ENCODE data around the gene HINT3.
A peak's percentile ranks its signal among the peaks of the same experiment; 100 is the strongest.
"Not testable (repeated sequence)": the region's sequence is repeated elsewhere in the genome, so short reads cannot be mapped to it uniquely, and the experiment has no call there.

HINT3 gene
- total RNA-seq, result 12.1 to 36.3 (median 27.4) reads per million in 9 experiments

DNA sequence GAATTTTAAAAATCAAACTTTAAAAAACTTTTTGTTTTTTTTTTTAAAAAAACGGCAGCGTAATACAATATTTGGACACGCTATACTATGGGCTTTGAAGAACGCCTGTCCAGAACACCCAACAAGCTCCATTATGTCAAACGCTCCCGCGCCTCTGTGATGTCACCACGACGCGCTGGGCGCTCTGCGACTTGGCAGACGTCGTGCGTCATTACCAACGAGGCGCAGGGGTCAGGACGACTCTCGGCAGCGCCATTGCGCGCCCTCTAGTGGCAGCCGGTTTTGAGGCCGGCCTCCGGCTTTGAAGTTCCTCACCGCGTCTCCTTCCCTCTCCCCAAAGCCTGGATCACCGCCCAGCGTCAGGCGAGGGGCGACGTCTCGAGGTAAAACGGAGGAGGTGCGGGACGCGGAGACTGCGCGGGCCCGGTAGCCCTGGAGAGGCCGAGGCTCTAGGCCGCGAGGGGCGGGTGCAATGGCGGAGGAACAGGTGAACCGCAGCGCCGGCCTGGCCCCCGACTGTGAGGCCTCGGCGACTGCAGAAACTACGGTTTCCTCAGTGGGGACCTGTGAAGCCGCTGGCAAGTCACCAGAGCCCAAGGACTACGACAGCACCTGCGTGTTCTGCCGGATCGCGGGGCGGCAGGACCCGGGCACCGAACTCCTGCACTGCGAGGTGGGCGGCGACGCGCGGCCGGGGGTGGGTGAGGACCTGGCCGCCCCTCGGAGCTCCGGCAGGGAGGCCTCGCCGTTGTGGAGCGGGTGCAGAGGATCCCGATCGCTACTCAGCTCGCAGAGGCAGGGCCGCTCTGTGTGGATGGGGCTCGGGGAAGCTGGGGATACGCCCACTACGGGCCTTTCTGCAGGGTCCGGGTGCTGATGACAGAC, at the start of gene HINT3:
Gene HINT3 (plus strand): TSS at position 265 of the 885 bp plus-strand sequence. CDS start 208 bp downstream, at position 473.
- H3K27ac Mint-ChIP-seq, result no peak within 1 kb of the TSS
- H3K9me3 Mint-ChIP-seq, result no peaks in the 10 kb centered on the region
- peaks cover 8% of the 10 kb centered on the region for H3K36me3 Mint-ChIP-seq (ENCODE audit: insufficient read depth)
- ATAC-seq (replicated peaks) (peak; percentile 87), DNase-seq (peak; percentile 97)
- peaks cover 0 to 9% of the 10 kb centered on the region in 2 donors for H3K27me3 Mint-ChIP-seq
- H3K4me1 Mint-ChIP-seq (ENCODE audit: low read depth in 2 of 2), result peaks cover 0 to 9% of the 10 kb centered on the region in 2 donors
- H3K4me3 Mint-ChIP-seq, result no peak within 1 kb of the TSS

DNA sequence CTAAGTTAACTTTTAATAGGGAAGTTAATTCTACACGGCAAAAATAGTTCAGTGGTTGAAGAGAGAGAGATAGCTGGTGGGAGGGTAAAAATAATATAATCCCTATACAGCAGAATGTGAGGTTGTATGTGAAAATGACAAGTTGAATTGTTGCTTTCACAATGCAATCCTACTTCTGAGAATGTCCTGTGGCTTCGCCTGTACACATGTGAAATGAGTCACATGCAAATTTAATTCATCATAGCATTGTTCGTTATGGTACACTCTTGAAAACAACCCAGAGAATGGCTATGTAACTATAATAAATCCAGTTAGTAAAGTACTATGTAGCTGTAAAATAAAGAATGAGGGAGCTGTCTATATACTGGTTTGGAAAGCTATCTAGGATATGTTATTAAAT, 46.0 kb upstream of the HINT3 start:
- Mint-ChIP-seq H3K4me3 (no peak overlapping the region), H3K36me3 (ENCODE audit: insufficient read depth) (peaks cover 9% of the 10 kb centered on the region), H3K4me1 (ENCODE audit: low read depth in 2 of 2) (no peaks in the 10 kb centered on the region), H3K27ac (no peak overlapping the region), H3K9me3 (no peaks in the 10 kb centered on the region), H3K27me3 (no peaks in the 10 kb centered on the region)
- ATAC-seq (replicated peaks), result no peak
- DNase-seq, result no peak

DNA sequence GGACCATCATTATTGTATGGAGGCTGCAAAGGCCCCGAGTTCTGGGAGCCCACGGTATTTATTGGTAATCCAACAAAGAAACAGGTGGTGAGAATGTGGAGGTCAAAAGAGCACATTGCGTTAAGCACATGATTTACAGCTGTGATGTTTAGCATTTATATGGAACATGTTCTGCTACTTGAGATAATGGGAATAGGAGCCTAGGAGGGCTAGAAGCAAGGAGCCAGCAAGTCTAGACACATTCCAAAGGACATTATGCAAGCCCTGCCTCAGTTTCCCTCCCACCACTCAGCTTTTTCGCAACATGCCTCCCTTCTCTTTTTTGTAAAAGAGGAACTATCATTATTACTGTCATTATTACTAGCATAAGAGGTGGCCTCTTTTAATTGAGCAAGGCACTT, 45.5 kb upstream of the HINT3 start:
- H3K36me3 Mint-ChIP-seq (ENCODE audit: insufficient read depth), result peaks cover 14% of the 10 kb centered on the region
- not testable (repeated sequence) for H3K27ac Mint-ChIP-seq; ATAC-seq (replicated peaks); H3K4me3 Mint-ChIP-seq; DNase-seq; H3K4me1 Mint-ChIP-seq (ENCODE audit: low read depth in 2 of 2); H3K27me3 Mint-ChIP-seq; H3K9me3 Mint-ChIP-seq

DNA sequence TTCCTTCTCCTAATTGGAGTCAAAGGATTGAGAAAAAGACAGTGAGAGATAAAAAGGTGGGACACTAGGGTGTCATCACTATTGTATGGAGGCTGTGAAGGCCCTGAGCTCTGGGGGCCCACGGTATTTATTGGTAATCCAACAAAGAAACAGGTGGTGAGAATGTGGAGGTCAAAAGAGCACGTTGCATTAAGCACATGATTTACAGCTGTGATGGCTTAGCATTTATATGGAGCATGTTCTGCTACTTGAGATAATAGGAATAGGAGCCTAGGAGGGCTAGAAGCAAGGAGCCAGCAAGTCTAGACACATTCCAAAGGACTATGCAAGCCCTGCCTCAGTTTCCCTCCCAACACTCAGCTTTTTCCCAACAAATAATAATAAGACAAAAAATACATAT, 44.1 kb upstream of the HINT3 start:
- H3K27me3 Mint-ChIP-seq; DNase-seq; ATAC-seq (replicated peaks); H3K4me3 Mint-ChIP-seq; H3K9me3 Mint-ChIP-seq; H3K4me1 Mint-ChIP-seq (ENCODE audit: low read depth in 2 of 2): not testable (repeated sequence)
- Mint-ChIP-seq H3K36me3 (ENCODE audit: insufficient read depth) (peaks cover 21% of the 10 kb centered on the region), H3K27ac (peak overlapping the region in 1 of 2 donors; percentile 11)

DNA sequence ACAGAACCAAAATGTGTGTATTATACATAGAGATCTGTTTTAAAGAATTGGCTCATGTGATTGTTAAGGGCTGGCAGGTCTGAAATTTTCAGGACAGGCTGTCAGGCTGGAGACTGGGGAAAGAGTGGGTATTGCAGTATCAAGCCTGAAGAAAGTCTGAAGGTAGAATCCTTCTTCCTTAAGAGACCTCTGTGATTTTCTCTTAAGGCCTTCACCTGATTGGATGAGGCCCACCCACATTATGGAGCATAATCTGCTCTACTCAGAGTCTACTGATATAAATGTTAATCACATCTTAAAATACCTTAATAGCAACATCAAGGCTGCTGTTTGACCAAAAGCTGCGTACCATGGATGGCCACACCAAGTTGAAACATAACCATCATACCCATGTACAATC, 43.4 kb upstream of the HINT3 start:
- Mint-ChIP-seq H3K9me3 (no peaks in the 10 kb centered on the region), H3K36me3 (ENCODE audit: insufficient read depth) (peaks cover 21% of the 10 kb centered on the region), H3K4me1 (ENCODE audit: low read depth in 2 of 2) (peaks cover 5 to 9% of the 10 kb centered on the region in 2 donors), H3K4me3 (no peak overlapping the region), H3K27me3 (no peaks in the 10 kb centered on the region), H3K27ac (no peak overlapping the region)
- no peak for ATAC-seq (replicated peaks)
- no peak for DNase-seq

DNA sequence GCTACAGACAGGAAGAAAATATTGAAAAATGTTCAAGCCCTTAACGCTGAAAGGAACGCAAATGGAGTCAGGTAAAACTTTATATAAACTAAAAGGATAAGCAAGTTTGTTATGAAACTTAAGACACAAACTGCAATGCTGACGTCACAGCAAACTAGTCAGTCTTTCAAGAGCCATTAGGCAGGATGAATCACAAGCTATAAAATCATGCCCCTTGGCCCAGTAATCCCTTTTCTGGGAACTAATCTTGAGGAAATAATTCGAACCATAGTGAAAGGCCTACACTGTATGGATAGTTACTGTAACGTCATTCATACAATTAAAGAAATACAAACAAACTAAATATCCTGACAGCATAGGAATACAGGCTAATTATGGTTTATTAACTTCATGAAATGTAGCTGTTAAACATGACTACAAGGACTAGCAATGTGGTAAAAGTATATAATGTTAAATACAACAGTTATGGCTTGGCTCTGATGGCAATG, 42.7 kb upstream of the HINT3 start:
- Mint-ChIP-seq H3K36me3 (ENCODE audit: insufficient read depth) (peaks cover 21% of the 10 kb centered on the region), H3K9me3 (no peaks in the 10 kb centered on the region), H3K4me1 (ENCODE audit: low read depth in 2 of 2) (peaks cover 12 to 16% of the 10 kb centered on the region in 2 donors), H3K27me3 (no peaks in the 10 kb centered on the region), H3K4me3 (no peak overlapping the region), H3K27ac (no peak overlapping the region)
- no peak for DNase-seq
- no peak for ATAC-seq (replicated peaks)

DNA sequence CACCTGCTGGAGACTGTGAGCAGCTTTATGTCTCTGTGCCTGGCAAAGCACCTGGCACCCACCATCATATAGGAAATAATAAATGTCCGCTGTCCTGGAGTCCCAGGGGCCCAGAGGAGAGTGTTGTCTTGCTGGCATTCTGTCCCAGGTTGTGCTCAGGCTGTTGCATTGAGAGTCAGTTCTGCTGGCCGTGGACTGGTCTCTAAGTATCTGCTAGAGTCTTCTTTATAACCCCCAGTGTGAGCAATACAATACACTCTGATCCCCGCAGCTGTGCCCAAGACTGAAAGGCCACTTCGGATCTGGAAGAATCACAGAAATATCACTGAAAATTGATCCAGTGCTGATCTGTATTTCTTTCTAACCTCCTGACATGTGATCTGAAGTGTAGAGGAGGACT, 38.3 kb upstream of the HINT3 start:
- Mint-ChIP-seq H3K36me3 (ENCODE audit: insufficient read depth) (peaks cover 46% of the 10 kb centered on the region), H3K27ac (peak overlapping the region; percentile 64 to 88), H3K9me3 (no peaks in the 10 kb centered on the region), H3K4me1 (ENCODE audit: low read depth in 2 of 2) (peaks cover 16 to 23% of the 10 kb centered on the region in 2 donors), H3K4me3 (no peak overlapping the region), H3K27me3 (no peaks in the 10 kb centered on the region)
- DNase-seq (no peak), ATAC-seq (replicated peaks) (no peak)

DNA sequence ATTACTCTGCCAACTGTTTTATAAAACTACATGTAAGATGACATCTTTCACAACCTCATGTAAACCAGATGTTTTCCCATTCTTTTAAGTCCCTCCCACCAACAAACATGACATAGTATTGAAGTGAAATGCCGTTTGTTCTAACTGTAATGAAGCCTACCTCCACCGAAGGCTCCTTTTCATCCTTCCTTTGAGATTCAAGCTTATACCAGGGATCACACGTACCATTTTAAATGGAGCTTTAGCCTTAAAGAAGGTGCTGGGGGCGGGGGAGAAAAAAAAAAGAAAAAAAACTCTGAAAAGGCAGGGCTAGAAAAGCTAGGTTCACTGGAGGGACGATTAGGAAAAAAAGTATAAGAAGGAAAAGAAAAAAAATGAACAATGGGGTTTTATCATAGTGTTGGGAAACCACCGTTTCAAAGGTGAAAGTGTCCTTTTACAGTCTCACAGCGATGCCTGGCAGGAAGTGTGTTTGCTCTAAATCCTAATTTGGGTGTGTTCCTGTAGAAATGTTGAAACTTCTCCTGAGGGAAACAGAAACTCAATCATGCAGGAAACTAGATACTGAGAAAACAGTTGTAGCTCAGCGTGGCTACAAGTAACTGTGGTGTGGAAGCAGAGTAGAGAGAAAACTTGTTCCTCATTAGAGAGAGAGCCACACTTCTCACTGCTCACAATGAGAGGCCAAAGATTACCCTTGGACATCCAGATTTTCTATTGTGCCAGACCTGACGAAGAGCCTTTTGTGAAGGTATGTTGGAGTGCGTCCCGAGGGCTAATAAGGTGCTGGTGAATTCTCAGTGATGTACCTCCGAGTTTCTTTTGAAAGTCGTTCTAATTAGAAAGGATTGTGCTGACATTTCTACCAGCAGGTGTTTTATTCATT, 37.6 kb upstream of the HINT3 start:
- Mint-ChIP-seq H3K27ac (peak overlapping the region; percentile 64 to 88), H3K9me3 (no peaks in the 10 kb centered on the region), H3K4me1 (ENCODE audit: low read depth in 2 of 2) (peaks cover 16 to 23% of the 10 kb centered on the region in 2 donors), H3K4me3 (peak overlapping the region; percentile 40 to 52), H3K27me3 (no peaks in the 10 kb centered on the region), H3K36me3 (ENCODE audit: insufficient read depth) (peaks cover 53% of the 10 kb centered on the region)
- peak; percentile 97 for ATAC-seq (replicated peaks)
- peak; percentile 18 to 26 (median 20) for DNase-seq

DNA sequence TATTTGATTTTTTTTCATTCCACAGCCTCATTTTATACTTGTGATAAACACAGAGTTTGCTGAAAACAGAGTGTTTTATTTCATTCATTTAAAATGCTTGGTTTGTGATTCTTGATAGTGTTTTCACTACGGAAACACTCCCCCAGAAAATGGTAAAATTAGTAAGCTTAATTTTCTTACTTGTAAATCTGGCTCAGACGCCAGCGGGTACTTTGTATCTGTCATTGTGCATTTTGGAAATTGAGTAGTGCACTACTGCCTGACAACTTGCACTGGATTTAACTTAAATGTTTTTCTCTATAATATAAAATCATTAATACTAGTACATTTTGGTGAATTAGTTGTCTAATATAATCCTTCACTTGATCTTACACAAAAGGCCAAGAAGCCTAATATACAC, 37.0 kb upstream of the HINT3 start:
- H3K36me3 Mint-ChIP-seq (ENCODE audit: insufficient read depth), result peaks cover 54% of the 10 kb centered on the region
- no peak for ATAC-seq (replicated peaks)

DNA sequence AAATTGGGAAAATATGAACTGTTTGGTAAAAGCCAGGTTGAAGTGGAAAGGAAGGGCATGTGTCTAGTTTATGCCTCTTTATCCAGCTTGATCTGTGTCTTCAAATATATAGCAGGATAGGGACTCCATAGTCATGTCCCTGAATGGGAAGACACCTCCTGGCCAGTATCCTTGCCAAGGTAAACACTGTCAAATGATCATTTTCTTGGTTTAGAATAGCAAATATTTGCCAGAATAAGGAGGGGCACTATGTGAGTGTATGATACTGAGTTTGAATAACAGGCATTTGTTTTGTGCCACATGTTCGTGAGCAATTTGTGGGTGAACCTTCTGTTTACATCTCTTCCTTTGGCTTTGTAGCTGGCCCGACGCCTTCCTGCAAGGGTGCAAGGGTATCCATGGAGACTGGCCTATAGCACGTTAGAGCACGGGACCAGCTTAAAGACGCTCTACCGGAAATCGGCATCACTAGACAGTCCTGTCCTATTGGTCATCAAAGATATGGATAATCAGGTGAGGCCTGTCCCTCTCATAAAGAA, 34.2 kb upstream of the HINT3 start:
- DNase-seq (no peak), ATAC-seq (replicated peaks) (no peak)
- Mint-ChIP-seq H3K9me3 (no peaks in the 10 kb centered on the region), H3K27ac (peak overlapping the region in 1 of 2 donors; percentile 38), H3K4me1 (ENCODE audit: low read depth in 2 of 2) (peaks cover 14 to 21% of the 10 kb centered on the region in 2 donors), H3K36me3 (ENCODE audit: insufficient read depth) (peaks cover 38% of the 10 kb centered on the region), H3K4me3 (no peak overlapping the region), H3K27me3 (no peaks in the 10 kb centered on the region)

More for the DNA sequence above, 37.0 kb upstream of the HINT3 start:
- Mint-ChIP-seq H3K9me3 (no peaks in the 10 kb centered on the region), H3K27ac (peak overlapping the region in 1 of 2 donors; percentile 88), H3K27me3 (no peaks in the 10 kb centered on the region), H3K4me3 (no peak overlapping the region), H3K4me1 (ENCODE audit: low read depth in 2 of 2) (peaks cover 16 to 23% of the 10 kb centered on the region in 2 donors)
- DNase-seq, result no peak

DNA sequence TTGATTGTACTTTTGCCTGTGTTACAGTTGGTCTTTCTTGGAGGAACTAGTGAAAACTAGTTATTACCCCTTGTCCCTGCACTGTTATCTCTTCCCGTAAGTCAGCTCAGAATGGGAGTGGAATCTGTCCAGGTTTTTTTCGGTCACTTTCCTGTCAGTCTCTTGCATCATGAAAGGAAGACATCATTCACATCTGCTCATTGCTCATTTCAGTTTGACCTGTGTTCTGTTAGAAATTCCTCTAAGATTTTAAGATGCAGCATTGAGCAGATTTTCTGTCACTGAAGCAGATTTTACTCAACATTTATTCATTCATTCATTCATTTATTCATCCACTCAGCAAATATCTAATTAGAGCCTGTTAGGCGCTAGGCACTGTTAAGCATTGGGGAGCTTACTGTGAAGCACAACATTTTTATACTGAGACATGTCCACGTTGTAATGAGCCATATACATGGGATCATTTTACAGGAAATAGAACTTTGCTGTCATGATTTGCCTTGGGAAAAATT, 33.1 kb upstream of the HINT3 start:
- Mint-ChIP-seq H3K4me3 (no peak overlapping the region), H3K4me1 (ENCODE audit: low read depth in 2 of 2) (peaks cover 9 to 12% of the 10 kb centered on the region in 2 donors), H3K9me3 (no peaks in the 10 kb centered on the region), H3K27ac (no peak overlapping the region), H3K36me3 (ENCODE audit: insufficient read depth) (peaks cover 48% of the 10 kb centered on the region), H3K27me3 (no peaks in the 10 kb centered on the region)
- no peak for DNase-seq
- ATAC-seq (replicated peaks), result no peak

DNA sequence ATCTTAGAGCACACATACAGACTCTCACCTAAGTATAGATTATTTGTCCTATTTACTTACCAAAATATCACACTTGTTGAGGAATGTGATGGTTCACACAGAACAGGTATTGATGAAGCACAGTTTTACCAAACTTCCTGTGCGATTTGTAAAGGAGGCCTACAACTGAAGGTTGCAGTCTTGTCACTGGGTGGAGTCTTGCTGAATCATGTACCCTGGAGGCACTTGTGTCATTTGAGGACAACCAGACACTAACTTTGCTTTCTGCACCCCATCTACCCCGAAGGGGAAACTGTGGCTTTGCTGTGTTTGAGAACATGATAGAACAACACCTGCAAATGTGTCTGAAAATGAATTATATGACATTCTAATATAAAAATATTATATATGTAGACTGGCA, 32.4 kb upstream of the HINT3 start:
- Mint-ChIP-seq H3K4me1 (ENCODE audit: low read depth in 2 of 2) (peaks cover 2 to 4% of the 10 kb centered on the region in 2 donors), H3K27ac (peak overlapping the region in 1 of 2 donors; percentile 29), H3K9me3 (no peaks in the 10 kb centered on the region), H3K36me3 (ENCODE audit: insufficient read depth) (peaks cover 54% of the 10 kb centered on the region), H3K4me3 (no peak overlapping the region), H3K27me3 (no peaks in the 10 kb centered on the region)
- no peak for DNase-seq
- ATAC-seq (replicated peaks), result peak; percentile 46

Data from effector memory CD8-positive, alpha-beta T cell (primary cell).